Glutamatergic neuron (in vitro differentiated cells): Measurements from ENCODE around the gene CACNB2. TPM values are rescaled to one million over a fixed set of nuclear protein-coding genes. Genes with fewer than 3 reads are reported as not detected.

Experiments
- DNase-seq: peaks from one replicate; pipeline ENCODE4 v3.0.0; 2022
- H3K27ac Mint-ChIP-seq: one replicate; pipeline ENCODE4 v1.8.0; 2020; ENCODE audit warnings: mild to moderate bottlenecking, mixed read lengths, inconsistent platforms; ENCODE audit not compliant: unreplicated experiment
- H3K27me3 Mint-ChIP-seq: one replicate; pipeline ENCODE4 v1.8.0; 2020; ENCODE audit warnings: mild to moderate bottlenecking, moderate library complexity, mixed read lengths, inconsistent platforms; ENCODE audit not compliant: unreplicated experiment
- H3K36me3 Mint-ChIP-seq: one replicate; pipeline ENCODE4 v1.8.0; 2020; ENCODE audit warnings: mild to moderate bottlenecking, mixed read lengths, inconsistent platforms; ENCODE audit not compliant: unreplicated experiment
- H3K4me1 Mint-ChIP-seq: one replicate; pipeline ENCODE4 v1.8.0; 2020; ENCODE audit warnings: mild to moderate bottlenecking, low read depth, mixed read lengths, inconsistent platforms; ENCODE audit not compliant: unreplicated experiment
- H3K4me3 Mint-ChIP-seq: one replicate; pipeline ENCODE4 v1.8.0; 2020; ENCODE audit warnings: mild to moderate bottlenecking, mixed read lengths, inconsistent platforms; ENCODE audit not compliant: unreplicated experiment
- H3K9me3 Mint-ChIP-seq: one replicate; pipeline ENCODE4 v1.8.0; 2020; ENCODE audit warnings: mild to moderate bottlenecking, moderate library complexity, mixed read lengths, inconsistent platforms; ENCODE audit not compliant: unreplicated experiment
- CTCF ChIP-seq: fragments of 200-600 bp; sonication (generic); IDR thresholded peaks from one replicate; pipeline ENCODE4 v1.5.0; 2021; ENCODE audit not compliant: partially characterized antibody, unreplicated experiment
- total RNA-seq: library from RNA; stranded (reverse); fragmentation: NEBNext Ultra II Directional; extraction: Animal tissue kit (Norgen Biotek cat#: 25700); gene quantifications from one replicate; pipeline ENCODE4 v1.2.1, GENCODE V29; 2021; ENCODE audit not compliant: unreplicated experiment

The CACNB2 gene
- total RNA-seq, 1 donor from 2014 or later = 3.2 TPM

GRCh38 chr10:18313140-18313530, 172.9 kb downstream of the CACNB2 start:
- no peak for DNase-seq
- no peaks in the 10 kb centered on the region for H3K36me3 Mint-ChIP-seq
- peaks cover 2% of the 10 kb centered on the region for H3K9me3 Mint-ChIP-seq
- TF ChIP-seq CTCF = no peak
- peaks cover 9% of the 10 kb centered on the region for H3K4me1 Mint-ChIP-seq
- no peak overlapping the region for H3K27ac Mint-ChIP-seq
- no peaks in the 10 kb centered on the region for H3K27me3 Mint-ChIP-seq
- H3K4me3 Mint-ChIP-seq = no peak overlapping the region

GRCh38 chr10:18313626-18314025, 173.4 kb downstream of the CACNB2 start:
- Mint-ChIP-seq H3K4me1 (peaks cover 9% of the 10 kb centered on the region), H3K4me3 (no peak overlapping the region), H3K36me3 (no peaks in the 10 kb centered on the region), H3K27me3 (no peaks in the 10 kb centered on the region), H3K9me3 (peaks cover 2% of the 10 kb centered on the region), H3K27ac (no peak overlapping the region)
- TF ChIP-seq CTCF = no peak
- DNase-seq = no peak

GRCh38 chr10:18319628-18320027, 179.4 kb downstream of the CACNB2 start:
- Mint-ChIP-seq H3K27me3 (no peaks in the 10 kb centered on the region), H3K4me3 (no peak overlapping the region), H3K9me3 (no peaks in the 10 kb centered on the region), H3K4me1 (no peaks in the 10 kb centered on the region), H3K27ac (no peak overlapping the region), H3K36me3 (no peaks in the 10 kb centered on the region)
- no peak for DNase-seq
- no peak for TF ChIP-seq CTCF

GRCh38 chr10:18321371-18321770, 181.1 kb downstream of the CACNB2 start:
- DNase-seq = no peak
- Mint-ChIP-seq H3K4me1 (no peaks in the 10 kb centered on the region), H3K36me3 (no peaks in the 10 kb centered on the region), H3K9me3 (no peaks in the 10 kb centered on the region), H3K27ac (no peak overlapping the region), H3K27me3 (no peaks in the 10 kb centered on the region), H3K4me3 (no peak overlapping the region)
- TF ChIP-seq CTCF = no peak

- no peak overlapping the region for H3K27ac Mint-ChIP-seq
- H3K27me3 Mint-ChIP-seq = no peaks in the 10 kb centered on the region
- no peak for TF ChIP-seq CTCF
- no peak overlapping the region for H3K4me3 Mint-ChIP-seq
- DNase-seq = no peak
- no peaks in the 10 kb centered on the region for H3K4me1 Mint-ChIP-seq
- H3K9me3 Mint-ChIP-seq = no peaks in the 10 kb centered on the region
- no peaks in the 10 kb centered on the region for H3K36me3 Mint-ChIP-seq
Observed at GRCh38 chr10:18323916-18324315, 183.7 kb downstream of the CACNB2 start.
